HG02759 (cell line): ENCODE results near the gene ANKRD33B.
A peak's percentile ranks its signal among the peaks of the same experiment; 100 is the strongest.
"Not testable (repeated sequence)": the region's sequence is repeated elsewhere in the genome, so short reads cannot be mapped to it uniquely, and the experiment has no call there.

Experiments used
- ATAC-seq: cut with Tn5 transposase; IDR thresholded peaks from one replicate; pipeline ENCODE4 v1.9.1; 2021; ENCODE audit warnings: mild to moderate bottlenecking, moderate library complexity; ENCODE audit not compliant: unreplicated experiment

ANKRD33B gene

GRCh38 chr5:10536931-10537579 lies 26.8 kb upstream of the ANKRD33B start:
- ATAC-seq = peak; percentile 34

GRCh38 chr5:10537624-10538023 lies 26.2 kb upstream of the ANKRD33B start:
- peak; percentile 18 for ATAC-seq

- no peak for ATAC-seq
Observed at GRCh38 chr5:10538103-10538788, 25.6 kb upstream of the ANKRD33B start.

- ATAC-seq = no peak
Observed at GRCh38 chr5:10538789-10539686, 24.8 kb upstream of the ANKRD33B start.

GRCh38 chr5:10539687-10539998 lies 24.2 kb upstream of the ANKRD33B start:
- ATAC-seq = no peak

GRCh38 chr5:10540036-10540544 lies 23.8 kb upstream of the ANKRD33B start:
- ATAC-seq = no peak

GRCh38 chr5:10540951-10541646 lies 22.8 kb upstream of the ANKRD33B start:
- no peak for ATAC-seq

- no peak for ATAC-seq
Observed at GRCh38 chr5:10542055-10542550, 21.8 kb upstream of the ANKRD33B start.

GRCh38 chr5:10543585-10544040 lies 20.3 kb upstream of the ANKRD33B start:
- no peak for ATAC-seq

GRCh38 chr5:10545084-10545483 lies 18.8 kb upstream of the ANKRD33B start:
- no peak for ATAC-seq

- ATAC-seq = no peak
Observed at GRCh38 chr5:10546186-10546585, 17.7 kb upstream of the ANKRD33B start.

GRCh38 chr5:10548418-10549122 lies 15.3 kb upstream of the ANKRD33B start:
- no peak for ATAC-seq

- not testable (repeated sequence) for ATAC-seq
Observed at GRCh38 chr5:10549123-10549514, 14.8 kb upstream of the ANKRD33B start.

- no peak for ATAC-seq
Observed at GRCh38 chr5:10550222-10550995, 13.5 kb upstream of the ANKRD33B start.

GRCh38 chr5:10551782-10552138 lies 12.1 kb upstream of the ANKRD33B start:
- ATAC-seq = no peak

- ATAC-seq = peak; percentile 67
Observed at GRCh38 chr5:10552183-10553143, 11.4 kb upstream of the ANKRD33B start.

- ATAC-seq = no peak
Observed at GRCh38 chr5:10553476-10553875, 10.4 kb upstream of the ANKRD33B start.

GRCh38 chr5:10555277-10555684 lies 8.6 kb upstream of the ANKRD33B start:
- no peak for ATAC-seq
